HEK293 (cell line): ENCODE data around the gene DNAJB11.

Source experiments
- EGR2 ChIP-seq: fragments of 450-650 bp; formaldehyde crosslinking; IDR thresholded peaks from 2 replicates; pipeline ENCODE4 v1.5.1; 2016; ENCODE audit warnings: low read depth, missing biosample characterization, missing genetic modification characterization
- GFI1B ChIP-seq: fragments of 450-650 bp; formaldehyde crosslinking; IDR thresholded peaks from 2 replicates; pipeline ENCODE4 v1.5.1; 2016; ENCODE audit warnings: missing biosample characterization, missing genetic modification characterization
- GLI2 ChIP-seq: fragments of 450-650 bp; formaldehyde crosslinking; IDR thresholded peaks from 2 replicates; pipeline ENCODE4; 2017; ENCODE audit warnings: missing biosample characterization, missing genetic modification characterization, low read depth, borderline replicate concordance
- KLF7 ChIP-seq: fragments of 450-650 bp; formaldehyde crosslinking; IDR thresholded peaks from 2 replicates; pipeline ENCODE4 v1.5.1; 2016; ENCODE audit warnings: missing biosample characterization, missing genetic modification characterization, borderline replicate concordance
- MEIS1 ChIP-seq: sonication (generic); formaldehyde crosslinking; IDR thresholded peaks from 2 replicates; pipeline ENCODE4 v1.8.1; 2022; ENCODE audit warnings: missing genetic modification reagents, mild to moderate bottlenecking, borderline replicate concordance
- SCRT2 ChIP-seq: fragments of 450-650 bp; formaldehyde crosslinking; IDR thresholded peaks from 2 replicates; pipeline ENCODE4 v1.5.1; 2016; ENCODE audit warnings: missing biosample characterization, missing genetic modification characterization
- SP7 ChIP-seq: fragments of 450-650 bp; formaldehyde crosslinking; IDR thresholded peaks from 2 replicates; pipeline ENCODE4 v1.5.1; 2016; ENCODE audit warnings: missing biosample characterization, missing genetic modification characterization
- ZBTB7A ChIP-seq: fragments of 450-650 bp; formaldehyde crosslinking; IDR thresholded peaks from 2 replicates; pipeline ENCODE4 v1.5.1; 2016; ENCODE audit warnings: low read depth, missing biosample characterization, missing genetic modification characterization
- ZFHX2 ChIP-seq: fragments of 450-650 bp; formaldehyde crosslinking; conservative IDR thresholded peaks from 2 replicates; pipeline ENCODE4 v1.5.1; 2016; ENCODE audit warnings: missing biosample characterization, missing genetic modification characterization
- ZFP37 ChIP-seq: fragments of 450-650 bp; formaldehyde crosslinking; IDR thresholded peaks from 2 replicates; pipeline ENCODE4 v1.5.1; 2016; ENCODE audit warnings: missing biosample characterization, missing genetic modification characterization
- ZNF155 ChIP-seq: fragments of 450-650 bp; formaldehyde crosslinking; IDR thresholded peaks from 2 replicates; pipeline ENCODE4 v1.5.1; 2016; ENCODE audit warnings: missing biosample characterization, missing genetic modification characterization
- ZNF223 ChIP-seq: fragments of 450-650 bp; formaldehyde crosslinking; IDR thresholded peaks from 2 replicates; pipeline ENCODE4 v1.5.1; 2016; ENCODE audit warnings: missing biosample characterization, missing genetic modification characterization
- ZNF239 ChIP-seq: fragments of 450-650 bp; formaldehyde crosslinking; IDR thresholded peaks from 2 replicates; pipeline ENCODE4 v1.5.1; 2016; ENCODE audit warnings: missing biosample characterization, missing genetic modification characterization
- ZNF274 ChIP-seq, 2 experiments: fragments of 200-500 bp in 1 of 2; fragments of 450-650 bp in 1 of 2; sonication (Bioruptor generic) in 1 of 2; formaldehyde crosslinking in 1 of 2; IDR thresholded peaks; 2 replicates each; pipeline versions ENCODE4 v1.5.1 to v1.6.1; 2014 to 2016; ENCODE audit warnings: borderline replicate concordance in 1 of 2, inconsistent platforms in 1 of 2, low read length in 1 of 2, missing biosample characterization in 1 of 2, missing genetic modification characterization in 1 of 2
- ZNF366 ChIP-seq: fragments of 450-650 bp; formaldehyde crosslinking; conservative IDR thresholded peaks from 2 replicates; pipeline ENCODE4 v1.5.1; 2016; ENCODE audit warnings: missing biosample characterization, missing genetic modification characterization
- ZNF391 ChIP-seq: fragments of 450-650 bp; formaldehyde crosslinking; IDR thresholded peaks from 2 replicates; pipeline ENCODE4 v1.5.1; 2016; ENCODE audit warnings: low read depth, missing biosample characterization, missing genetic modification characterization, borderline replicate concordance
- ZNF394 ChIP-seq: fragments of 450-650 bp; formaldehyde crosslinking; IDR thresholded peaks from 2 replicates; pipeline ENCODE4 v1.5.1; 2016; ENCODE audit warnings: missing biosample characterization, missing genetic modification characterization, mild to moderate bottlenecking, moderate library complexity, borderline replicate concordance
- ZNF843 ChIP-seq: fragments of 450-650 bp; formaldehyde crosslinking; IDR thresholded peaks from 2 replicates; pipeline ENCODE4 v1.5.1; 2016; ENCODE audit warnings: missing biosample characterization, missing genetic modification characterization
- ZSCAN16 ChIP-seq: fragments of 450-650 bp; formaldehyde crosslinking; IDR thresholded peaks from 2 replicates; pipeline ENCODE4 v1.5.1; 2016; ENCODE audit warnings: missing biosample characterization, missing genetic modification characterization
- ZXDB ChIP-seq: fragments of 450-650 bp; formaldehyde crosslinking; IDR thresholded peaks from 2 replicates; pipeline ENCODE4 v1.5.1; 2016; ENCODE audit warnings: missing biosample characterization, missing genetic modification characterization
- TF ChIP-seq, protein P1 (sequence below): fragments of 450-650 bp; formaldehyde crosslinking; IDR thresholded peaks from 2 replicates; pipeline ENCODE4 v1.5.1; 2016; ENCODE audit warnings: missing biosample characterization, missing genetic modification characterization, borderline replicate concordance
- TF ChIP-seq, protein P2 (sequence below): fragments of 450-650 bp; formaldehyde crosslinking; IDR thresholded peaks from 2 replicates; pipeline ENCODE4 v1.5.1; 2017; ENCODE audit warnings: missing biosample characterization, missing genetic modification characterization
- TF ChIP-seq, protein P3 (sequence below): fragments of 450-650 bp; formaldehyde crosslinking; IDR thresholded peaks from 2 replicates; pipeline ENCODE4 v1.5.1; 2016; ENCODE audit warnings: missing biosample characterization, missing genetic modification characterization
- TF ChIP-seq, protein P4 (sequence below): fragments of 450-650 bp; formaldehyde crosslinking; IDR thresholded peaks from 2 replicates; pipeline ENCODE4 v1.5.1; 2017; ENCODE audit warnings: missing biosample characterization, missing genetic modification characterization
- TF ChIP-seq, protein P5 (sequence below): fragments of 450-650 bp; formaldehyde crosslinking; IDR thresholded peaks from 2 replicates; pipeline ENCODE4 v1.5.1; 2016; ENCODE audit warnings: missing biosample characterization, missing genetic modification characterization

DNAJB11 gene

DNA sequence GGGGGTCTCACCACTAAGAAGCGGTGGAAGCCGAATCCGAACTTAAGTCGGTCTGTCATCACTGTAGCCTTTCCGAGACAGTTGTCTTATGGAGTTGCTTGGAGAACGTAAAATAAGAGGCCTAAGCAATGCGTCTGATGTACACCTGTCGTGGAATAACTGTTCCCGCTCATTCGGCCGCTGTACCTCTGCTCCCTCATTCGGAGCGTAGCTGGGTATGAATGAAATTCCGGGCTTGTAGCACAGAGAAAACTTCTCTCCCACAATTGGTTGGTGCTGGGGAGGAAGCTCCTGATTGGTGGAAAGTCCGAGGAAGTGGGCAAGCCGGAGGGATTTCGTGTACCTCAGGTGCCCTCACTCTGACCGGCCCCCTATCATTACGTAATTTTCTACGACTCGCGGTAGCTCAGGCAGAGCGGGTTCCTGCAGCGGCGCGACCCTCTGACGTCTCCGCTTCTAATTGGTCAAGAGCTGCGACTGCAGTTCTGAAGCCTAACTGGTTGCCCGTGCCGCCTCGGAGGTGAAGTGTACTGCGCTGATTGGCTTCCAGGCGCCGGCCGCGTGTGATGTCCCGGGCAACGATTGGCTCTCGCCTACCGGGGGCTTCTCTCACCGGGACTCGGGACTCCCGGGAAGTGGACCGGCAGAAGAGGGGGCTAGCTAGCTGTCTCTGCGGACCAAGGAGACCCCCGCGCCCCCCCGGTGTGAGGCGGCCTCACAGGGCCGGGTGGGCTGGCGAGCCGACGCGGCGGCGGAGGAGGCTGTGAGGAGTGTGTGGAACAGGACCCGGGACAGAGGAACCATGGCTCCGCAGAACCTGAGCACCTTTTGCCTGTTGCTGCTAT, at the start of gene DNAJB11 (continued):
- peak; percentile 97 for TF ChIP-seq SCRT2 (tag by site-specific recombination)
- no peak for TF ChIP-seq ZNF843 (tag by site-specific recombination)
- TF ChIP-seq ZXDB (tag by site-specific recombination) = 0 out of 2 replicates have a peak, but pooled peaks have one; percentile 22
- peak; percentile 59 for TF ChIP-seq ZNF366 (tag by site-specific recombination)
- TF ChIP-seq, protein P1, sequence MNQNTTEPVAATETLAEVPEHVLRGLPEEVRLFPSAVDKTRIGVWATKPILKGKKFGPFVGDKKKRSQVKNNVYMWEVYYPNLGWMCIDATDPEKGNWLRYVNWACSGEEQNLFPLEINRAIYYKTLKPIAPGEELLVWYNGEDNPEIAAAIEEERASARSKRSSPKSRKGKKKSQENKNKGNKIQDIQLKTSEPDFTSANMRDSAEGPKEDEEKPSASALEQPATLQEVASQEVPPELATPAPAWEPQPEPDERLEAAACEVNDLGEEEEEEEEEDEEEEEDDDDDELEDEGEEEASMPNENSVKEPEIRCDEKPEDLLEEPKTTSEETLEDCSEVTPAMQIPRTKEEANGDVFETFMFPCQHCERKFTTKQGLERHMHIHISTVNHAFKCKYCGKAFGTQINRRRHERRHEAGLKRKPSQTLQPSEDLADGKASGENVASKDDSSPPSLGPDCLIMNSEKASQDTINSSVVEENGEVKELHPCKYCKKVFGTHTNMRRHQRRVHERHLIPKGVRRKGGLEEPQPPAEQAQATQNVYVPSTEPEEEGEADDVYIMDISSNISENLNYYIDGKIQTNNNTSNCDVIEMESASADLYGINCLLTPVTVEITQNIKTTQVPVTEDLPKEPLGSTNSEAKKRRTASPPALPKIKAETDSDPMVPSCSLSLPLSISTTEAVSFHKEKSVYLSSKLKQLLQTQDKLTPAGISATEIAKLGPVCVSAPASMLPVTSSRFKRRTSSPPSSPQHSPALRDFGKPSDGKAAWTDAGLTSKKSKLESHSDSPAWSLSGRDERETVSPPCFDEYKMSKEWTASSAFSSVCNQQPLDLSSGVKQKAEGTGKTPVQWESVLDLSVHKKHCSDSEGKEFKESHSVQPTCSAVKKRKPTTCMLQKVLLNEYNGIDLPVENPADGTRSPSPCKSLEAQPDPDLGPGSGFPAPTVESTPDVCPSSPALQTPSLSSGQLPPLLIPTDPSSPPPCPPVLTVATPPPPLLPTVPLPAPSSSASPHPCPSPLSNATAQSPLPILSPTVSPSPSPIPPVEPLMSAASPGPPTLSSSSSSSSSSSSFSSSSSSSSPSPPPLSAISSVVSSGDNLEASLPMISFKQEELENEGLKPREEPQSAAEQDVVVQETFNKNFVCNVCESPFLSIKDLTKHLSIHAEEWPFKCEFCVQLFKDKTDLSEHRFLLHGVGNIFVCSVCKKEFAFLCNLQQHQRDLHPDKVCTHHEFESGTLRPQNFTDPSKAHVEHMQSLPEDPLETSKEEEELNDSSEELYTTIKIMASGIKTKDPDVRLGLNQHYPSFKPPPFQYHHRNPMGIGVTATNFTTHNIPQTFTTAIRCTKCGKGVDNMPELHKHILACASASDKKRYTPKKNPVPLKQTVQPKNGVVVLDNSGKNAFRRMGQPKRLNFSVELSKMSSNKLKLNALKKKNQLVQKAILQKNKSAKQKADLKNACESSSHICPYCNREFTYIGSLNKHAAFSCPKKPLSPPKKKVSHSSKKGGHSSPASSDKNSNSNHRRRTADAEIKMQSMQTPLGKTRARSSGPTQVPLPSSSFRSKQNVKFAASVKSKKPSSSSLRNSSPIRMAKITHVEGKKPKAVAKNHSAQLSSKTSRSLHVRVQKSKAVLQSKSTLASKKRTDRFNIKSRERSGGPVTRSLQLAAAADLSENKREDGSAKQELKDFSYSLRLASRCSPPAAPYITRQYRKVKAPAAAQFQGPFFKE (tag by site-specific recombination) = no peak
- no peak for TF ChIP-seq GFI1B (tag by site-specific recombination)
- TF ChIP-seq ZNF391 (tag by site-specific recombination) = no peak
- TF ChIP-seq ZFP37 (tag by site-specific recombination) = no peak
- TF ChIP-seq ZSCAN16 (tag by site-specific recombination) = no peak
- TF ChIP-seq ZNF223 (tag by site-specific recombination) = no peak
- 0 out of 2 replicates have a peak, but pooled peaks have one; percentile 38 for TF ChIP-seq SP7 (tag by site-specific recombination)
- 0 out of 2 replicates have a peak, but pooled peaks have one; percentile 12 for TF ChIP-seq ZBTB7A
- no peak for TF ChIP-seq ZNF155 (tag by site-specific recombination)
- TF ChIP-seq, protein P2, sequence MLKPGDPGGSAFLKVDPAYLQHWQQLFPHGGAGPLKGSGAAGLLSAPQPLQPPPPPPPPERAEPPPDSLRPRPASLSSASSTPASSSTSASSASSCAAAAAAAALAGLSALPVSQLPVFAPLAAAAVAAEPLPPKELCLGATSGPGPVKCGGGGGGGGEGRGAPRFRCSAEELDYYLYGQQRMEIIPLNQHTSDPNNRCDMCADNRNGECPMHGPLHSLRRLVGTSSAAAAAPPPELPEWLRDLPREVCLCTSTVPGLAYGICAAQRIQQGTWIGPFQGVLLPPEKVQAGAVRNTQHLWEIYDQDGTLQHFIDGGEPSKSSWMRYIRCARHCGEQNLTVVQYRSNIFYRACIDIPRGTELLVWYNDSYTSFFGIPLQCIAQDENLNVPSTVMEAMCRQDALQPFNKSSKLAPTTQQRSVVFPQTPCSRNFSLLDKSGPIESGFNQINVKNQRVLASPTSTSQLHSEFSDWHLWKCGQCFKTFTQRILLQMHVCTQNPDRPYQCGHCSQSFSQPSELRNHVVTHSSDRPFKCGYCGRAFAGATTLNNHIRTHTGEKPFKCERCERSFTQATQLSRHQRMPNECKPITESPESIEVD (tag by site-specific recombination) = no peak
- TF ChIP-seq ZNF239 = no peak
- no peak for TF ChIP-seq EGR2
- TF ChIP-seq ZFHX2 = no peak
- TF ChIP-seq MEIS1 (CRISPR knock-in tag) = no peak
- TF ChIP-seq ZNF274 (IDR thresholded peaks at IDR 0.05; ENCODE audit: low read length) = no peak
- no peak for TF ChIP-seq ZNF274 (tag by site-specific recombination; IDR thresholded peaks at IDR 0.05; ENCODE audit: borderline replicate concordance)
- TF ChIP-seq, protein P3, sequence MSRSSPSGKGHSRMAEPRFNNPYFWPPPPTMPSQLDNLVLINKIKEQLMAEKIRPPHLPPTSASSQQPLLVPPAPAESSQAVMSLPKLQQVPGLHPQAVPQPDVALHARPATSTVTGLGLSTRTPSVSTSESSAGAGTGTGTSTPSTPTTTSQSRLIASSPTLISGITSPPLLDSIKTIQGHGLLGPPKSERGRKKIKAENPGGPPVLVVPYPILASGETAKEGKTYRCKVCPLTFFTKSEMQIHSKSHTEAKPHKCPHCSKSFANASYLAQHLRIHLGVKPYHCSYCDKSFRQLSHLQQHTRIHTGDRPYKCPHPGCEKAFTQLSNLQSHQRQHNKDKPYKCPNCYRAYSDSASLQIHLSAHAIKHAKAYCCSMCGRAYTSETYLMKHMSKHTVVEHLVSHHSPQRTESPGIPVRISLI (tag by site-specific recombination) = no peak
- TF ChIP-seq GLI2 = no peak
- no peak for TF ChIP-seq KLF7 (tag by site-specific recombination)
- TF ChIP-seq, protein P4, sequence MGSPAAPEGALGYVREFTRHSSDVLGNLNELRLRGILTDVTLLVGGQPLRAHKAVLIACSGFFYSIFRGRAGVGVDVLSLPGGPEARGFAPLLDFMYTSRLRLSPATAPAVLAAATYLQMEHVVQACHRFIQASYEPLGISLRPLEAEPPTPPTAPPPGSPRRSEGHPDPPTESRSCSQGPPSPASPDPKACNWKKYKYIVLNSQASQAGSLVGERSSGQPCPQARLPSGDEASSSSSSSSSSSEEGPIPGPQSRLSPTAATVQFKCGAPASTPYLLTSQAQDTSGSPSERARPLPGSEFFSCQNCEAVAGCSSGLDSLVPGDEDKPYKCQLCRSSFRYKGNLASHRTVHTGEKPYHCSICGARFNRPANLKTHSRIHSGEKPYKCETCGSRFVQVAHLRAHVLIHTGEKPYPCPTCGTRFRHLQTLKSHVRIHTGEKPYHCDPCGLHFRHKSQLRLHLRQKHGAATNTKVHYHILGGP = no peak
- TF ChIP-seq, protein P5, sequence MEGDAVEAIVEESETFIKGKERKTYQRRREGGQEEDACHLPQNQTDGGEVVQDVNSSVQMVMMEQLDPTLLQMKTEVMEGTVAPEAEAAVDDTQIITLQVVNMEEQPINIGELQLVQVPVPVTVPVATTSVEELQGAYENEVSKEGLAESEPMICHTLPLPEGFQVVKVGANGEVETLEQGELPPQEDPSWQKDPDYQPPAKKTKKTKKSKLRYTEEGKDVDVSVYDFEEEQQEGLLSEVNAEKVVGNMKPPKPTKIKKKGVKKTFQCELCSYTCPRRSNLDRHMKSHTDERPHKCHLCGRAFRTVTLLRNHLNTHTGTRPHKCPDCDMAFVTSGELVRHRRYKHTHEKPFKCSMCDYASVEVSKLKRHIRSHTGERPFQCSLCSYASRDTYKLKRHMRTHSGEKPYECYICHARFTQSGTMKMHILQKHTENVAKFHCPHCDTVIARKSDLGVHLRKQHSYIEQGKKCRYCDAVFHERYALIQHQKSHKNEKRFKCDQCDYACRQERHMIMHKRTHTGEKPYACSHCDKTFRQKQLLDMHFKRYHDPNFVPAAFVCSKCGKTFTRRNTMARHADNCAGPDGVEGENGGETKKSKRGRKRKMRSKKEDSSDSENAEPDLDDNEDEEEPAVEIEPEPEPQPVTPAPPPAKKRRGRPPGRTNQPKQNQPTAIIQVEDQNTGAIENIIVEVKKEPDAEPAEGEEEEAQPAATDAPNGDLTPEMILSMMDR (tag by site-specific recombination) = no peak
- no peak for TF ChIP-seq ZNF394 (tag by site-specific recombination)
